ENCODE data around the gene POGLUT3. TPM values are rescaled to one million over a fixed set of nuclear protein-coding genes. Genes with fewer than 3 reads are reported as not detected.

Gene POGLUT3
- total RNA-seq, 1 experiment from 2014 or later = 15.3 TPM

DNA sequence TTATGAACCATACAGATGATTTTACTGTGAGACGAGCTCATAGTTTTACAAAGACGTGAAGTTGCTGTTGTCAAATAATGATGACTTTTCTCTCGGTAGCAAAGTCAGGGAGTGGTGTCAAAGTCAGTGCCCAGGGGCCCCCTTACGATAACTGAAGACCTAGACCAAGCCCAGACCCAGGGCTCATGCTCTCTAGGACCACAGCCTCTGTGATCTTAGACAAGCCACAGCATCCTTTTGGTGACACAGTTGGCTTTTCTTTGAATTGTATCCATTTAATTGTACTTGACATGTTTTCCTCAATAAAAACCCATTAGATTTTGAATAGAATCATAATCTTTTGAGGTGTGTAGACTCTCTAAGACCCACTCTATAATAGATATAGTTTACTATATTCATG is 17.9 kb upstream of the POGLUT3 start (continued):
- no peak for TF ChIP-seq E2F1 (CRISPR knock-in tag; IDR thresholded peaks at IDR 0.05)
- TF ChIP-seq SP1 (CRISPR knock-in tag; conservative IDR thresholded peaks at IDR 0.05) = no peak
- TF ChIP-seq NR3C1 (CRISPR knock-in tag; conservative IDR thresholded peaks at IDR 0.05; ENCODE audit: low read depth) = no peak

GRCh38 chr11:108512708-108513107 is 14.5 kb upstream of the POGLUT3 start:
- TF ChIP-seq GTF2I (CRISPR knock-in tag; conservative IDR thresholded peaks at IDR 0.05) (no peak), SOX15 (CRISPR knock-in tag; IDR thresholded peaks at IDR 0.05) (no peak), E2F4 (CRISPR knock-in tag; IDR thresholded peaks at IDR 0.05; ENCODE audit: borderline replicate concordance, low read depth) (no peak), MAX (CRISPR knock-in tag; IDR thresholded peaks at IDR 0.05) (no peak)
- TF ChIP-seq, protein P1, sequence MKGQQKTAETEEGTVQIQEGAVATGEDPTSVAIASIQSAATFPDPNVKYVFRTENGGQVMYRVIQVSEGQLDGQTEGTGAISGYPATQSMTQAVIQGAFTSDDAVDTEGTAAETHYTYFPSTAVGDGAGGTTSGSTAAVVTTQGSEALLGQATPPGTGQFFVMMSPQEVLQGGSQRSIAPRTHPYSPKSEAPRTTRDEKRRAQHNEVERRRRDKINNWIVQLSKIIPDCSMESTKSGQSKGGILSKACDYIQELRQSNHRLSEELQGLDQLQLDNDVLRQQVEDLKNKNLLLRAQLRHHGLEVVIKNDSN (CRISPR knock-in tag; IDR thresholded peaks at IDR 0.05) = no peak
- no peaks in the 10 kb centered on the region for H3K4me1 Mint-ChIP-seq
- CTCF ChIA-PET = no interaction called here

DNA sequence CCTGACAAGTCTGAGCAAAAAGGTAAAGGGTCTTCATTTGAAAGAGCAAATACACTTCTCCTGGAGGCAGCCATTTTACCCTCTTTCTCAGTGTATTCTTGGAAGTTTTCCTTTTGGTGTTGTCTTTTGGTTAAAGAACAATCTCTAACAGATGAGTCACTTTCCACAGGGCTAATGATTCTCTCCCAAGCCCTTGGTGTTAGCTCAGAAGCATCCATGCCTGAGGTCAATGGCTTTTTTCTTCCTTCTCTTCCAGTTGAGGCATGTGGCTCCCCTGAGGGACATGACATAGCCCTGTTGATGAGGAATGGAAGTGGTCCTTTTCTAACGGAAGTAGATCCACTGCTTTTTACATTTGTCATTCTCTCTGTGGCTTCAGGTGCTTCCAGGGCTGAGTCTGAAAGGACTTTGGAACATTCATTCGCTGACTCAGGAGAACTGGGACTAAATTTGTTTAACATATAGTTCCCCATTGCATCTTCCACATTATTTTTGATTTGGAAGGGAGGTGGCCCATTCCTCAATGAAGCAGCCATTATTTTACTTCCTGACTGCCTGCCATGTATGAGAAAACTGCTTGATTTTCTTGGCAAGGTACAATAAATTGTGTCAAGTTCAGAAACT is 13.8 kb upstream of the POGLUT3 start:
- Mint-ChIP-seq H3K9me3 (peaks cover 53% of the 10 kb centered on the region), H3K27ac (no peak overlapping the region), H3K27me3 (ENCODE audit: low read depth) (peaks cover 2% of the 10 kb centered on the region; the same call in 1 of the 2 replicates), H3K4me3 (no peak overlapping the region), H3K36me3 (peaks cover 60% of the 10 kb centered on the region), H3K4me1 (no peaks in the 10 kb centered on the region)
- TF ChIP-seq CREM (CRISPR knock-in tag; IDR thresholded peaks at IDR 0.05) (no peak), ZNF317 (CRISPR knock-in tag; IDR thresholded peaks at IDR 0.05; ENCODE audit: borderline replicate concordance, low read depth) (no peak), ZNF138 (CRISPR knock-in tag; conservative IDR thresholded peaks at IDR 0.05) (no peak), PRDM15 (CRISPR knock-in tag; IDR thresholded peaks at IDR 0.05) (no peak), MAX (CRISPR knock-in tag; IDR thresholded peaks at IDR 0.05) (no peak)
- TF ChIP-seq, protein P2, sequence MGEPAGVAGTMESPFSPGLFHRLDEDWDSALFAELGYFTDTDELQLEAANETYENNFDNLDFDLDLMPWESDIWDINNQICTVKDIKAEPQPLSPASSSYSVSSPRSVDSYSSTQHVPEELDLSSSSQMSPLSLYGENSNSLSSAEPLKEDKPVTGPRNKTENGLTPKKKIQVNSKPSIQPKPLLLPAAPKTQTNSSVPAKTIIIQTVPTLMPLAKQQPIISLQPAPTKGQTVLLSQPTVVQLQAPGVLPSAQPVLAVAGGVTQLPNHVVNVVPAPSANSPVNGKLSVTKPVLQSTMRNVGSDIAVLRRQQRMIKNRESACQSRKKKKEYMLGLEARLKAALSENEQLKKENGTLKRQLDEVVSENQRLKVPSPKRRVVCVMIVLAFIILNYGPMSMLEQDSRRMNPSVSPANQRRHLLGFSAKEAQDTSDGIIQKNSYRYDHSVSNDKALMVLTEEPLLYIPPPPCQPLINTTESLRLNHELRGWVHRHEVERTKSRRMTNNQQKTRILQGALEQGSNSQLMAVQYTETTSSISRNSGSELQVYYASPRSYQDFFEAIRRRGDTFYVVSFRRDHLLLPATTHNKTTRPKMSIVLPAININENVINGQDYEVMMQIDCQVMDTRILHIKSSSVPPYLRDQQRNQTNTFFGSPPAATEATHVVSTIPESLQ (CRISPR knock-in tag; IDR thresholded peaks at IDR 0.05) = no peak
- DNase-seq (ENCODE audit: low spot score) (no peak), ATAC-seq (no peak)
- POLR2A ChIA-PET = no interaction called here
- CTCF ChIA-PET = no interaction called here

More at GRCh38 chr11:108512708-108513107, 14.5 kb upstream of the POGLUT3 start:
- no peak for DNase-seq (ENCODE audit: low spot score)
- Mint-ChIP-seq H3K27me3 (ENCODE audit: low read depth) (peaks cover 2% of the 10 kb centered on the region; the same call in 1 of the 2 replicates), H3K9me3 (peaks cover 53% of the 10 kb centered on the region), H3K36me3 (peaks cover 60% of the 10 kb centered on the region), H3K27ac (no peak overlapping the region), H3K4me3 (no peak overlapping the region)
- ATAC-seq = no peak
- POLR2A ChIA-PET = no interaction called here
